IMR-90 (cell line): ENCODE results near the gene ABCA10. TPM values are rescaled to one million over a fixed set of nuclear protein-coding genes. Genes with fewer than 3 reads are reported as not detected.

Experiments
- ATAC-seq: fragments of 200-7000 bp; cut with Tn5 transposase; 2 replicates; pipeline ENCODE4 v1.9.1; 2020; ENCODE audit warnings: low read depth, mild to moderate bottlenecking, moderate library complexity
- BruUV-seq: library from RNA; stranded (reverse); fragments of 400-500 nt; replicated peaks from 2 replicates; lab custom pipeline; 2021; lab: Mats Ljungman, UMichigan
- CTCF ChIA-PET: fragments of 300-600 bp; formaldehyde crosslinking; extraction: SDS; loops from one replicate; lab custom pipeline; 2021; ENCODE audit warnings: antibody characterized with exemption; lab: Yijun Ruan, JAX
- POLR2A ChIA-PET: fragments of 300-600 bp; sonication (Branson Sonifier 250); formaldehyde crosslinking; loops from one replicate; lab custom pipeline; 2022; ENCODE audit warnings: antibody characterized with exemption; ENCODE audit not compliant: unreplicated experiment; lab: Charles Lee
- DNase-seq: peaks from one replicate; pipeline ENCODE4 v3.0.0; 2013
- H2AFZ ChIP-seq: replicated peaks from 2 replicates; pipeline ENCODE3; 2013; ENCODE audit warnings: low read length, mild to moderate bottlenecking; ENCODE audit not compliant: poor library complexity
- H2AK5ac ChIP-seq: 2 replicates; pipeline ENCODE4 v1.6.1; 2013; ENCODE audit warnings: low read depth, low read length, inconsistent platforms
- H2AK9ac ChIP-seq: replicated peaks from 2 replicates; pipeline ENCODE3; 2013; ENCODE audit warnings: mild to moderate bottlenecking, low read depth, low read length, moderate library complexity; ENCODE audit not compliant: poor library complexity
- H2BK120ac ChIP-seq: 2 replicates; pipeline ENCODE4 v1.6.1; 2013; ENCODE audit warnings: low read depth, low read length, inconsistent platforms
- H2BK15ac ChIP-seq: 3 replicates; pipeline ENCODE4 v1.6.1; 2013; ENCODE audit warnings: low read depth, low read length, inconsistent platforms
- H2BK20ac ChIP-seq: 2 replicates; pipeline ENCODE4 v1.6.1; 2013; ENCODE audit warnings: low read depth, mild to moderate bottlenecking, inconsistent platforms, low read length, moderate library complexity
- H2BK5ac ChIP-seq: 2 replicates; pipeline ENCODE4 v1.6.1; 2013; ENCODE audit warnings: mild to moderate bottlenecking, low read depth, low read length, inconsistent platforms; ENCODE audit not compliant: poor library complexity, severe bottlenecking
- H3K14ac ChIP-seq: replicated peaks from 2 replicates; pipeline ENCODE4 v1.6.1; 2013; ENCODE audit warnings: low read depth, low read length, inconsistent platforms
- H3K18ac ChIP-seq: 2 replicates; pipeline ENCODE4 v1.6.1; 2013; ENCODE audit warnings: low read depth, low read length, control low read depth
- H3K23ac ChIP-seq: 2 replicates; pipeline ENCODE4 v1.6.1; 2013; ENCODE audit warnings: low read depth, low read length, inconsistent platforms
- H3K27ac ChIP-seq: 2 replicates; pipeline ENCODE4 v1.5.1; 2013; ENCODE audit warnings: mild to moderate bottlenecking, control low read depth, low read length; ENCODE audit not compliant: insufficient read depth
- H3K27me3 ChIP-seq: 2 replicates; pipeline ENCODE4 v1.6.1; 2013; ENCODE audit warnings: low read length; ENCODE audit not compliant: control insufficient read depth, insufficient read depth
- H3K36me3 ChIP-seq: 2 replicates; pipeline ENCODE4 v1.6.1; 2013; ENCODE audit warnings: low read length, mixed read lengths; ENCODE audit not compliant: control insufficient read depth, insufficient read depth
- H3K4ac ChIP-seq: 2 replicates; pipeline ENCODE4 v1.6.1; 2013; ENCODE audit warnings: low read depth, low read length, inconsistent platforms
- H3K4me1 ChIP-seq: 2 replicates; pipeline ENCODE4 v1.6.1; 2013; ENCODE audit warnings: low read length, mixed read lengths; ENCODE audit not compliant: control insufficient read depth, insufficient read depth
- H3K4me2 ChIP-seq: 2 replicates; pipeline ENCODE4 v1.6.1; 2013; ENCODE audit warnings: low read depth, mild to moderate bottlenecking, control low read depth, low read length, moderate library complexity
- H3K4me3 ChIP-seq: 2 replicates; pipeline ENCODE4 v1.5.1; 2013; ENCODE audit warnings: low read depth, mild to moderate bottlenecking, control low read depth, low read length, moderate library complexity; ENCODE audit not compliant: insufficient read depth
- H3K56ac ChIP-seq: 2 replicates; pipeline ENCODE4 v1.6.1; 2013; ENCODE audit warnings: low read length, inconsistent platforms; ENCODE audit not compliant: insufficient read depth; ENCODE audit errors: extremely low read depth
- H3K79me1 ChIP-seq, 2 experiments: 2 replicates each; pipeline ENCODE4 v1.6.1; 2013; ENCODE audit warnings: low read length in 2 of 2, inconsistent platforms in 1 of 2, low read depth in 1 of 2
- H3K9ac ChIP-seq: 2 replicates; pipeline ENCODE4 v1.6.1; 2013; ENCODE audit warnings: low read depth, low read length, control low read depth
- H3K9me1 ChIP-seq: 2 replicates; pipeline ENCODE4 v1.6.1; 2013; ENCODE audit warnings: low read length, inconsistent platforms; ENCODE audit not compliant: insufficient read depth
- H3K9me3 ChIP-seq: 2 replicates; pipeline ENCODE4 v1.6.1; 2013; ENCODE audit warnings: low read length; ENCODE audit not compliant: control insufficient read depth, insufficient read depth
- H4K20me1 ChIP-seq: 2 replicates; pipeline ENCODE4 v1.6.1; 2013; ENCODE audit warnings: low read length, inconsistent platforms; ENCODE audit not compliant: insufficient read depth
- H4K5ac ChIP-seq: 2 replicates; pipeline ENCODE4 v1.6.1; 2013; ENCODE audit warnings: mild to moderate bottlenecking, low read depth, low read length, control low read depth
- H4K8ac ChIP-seq, 2 experiments: 2 replicates each; pipeline ENCODE4 v1.6.1; 2013; ENCODE audit warnings: low read depth in 2 of 2, low read length in 2 of 2, control low read depth in 1 of 2, inconsistent platforms in 1 of 2
- H4K91ac ChIP-seq: 2 replicates; pipeline ENCODE4 v1.6.1; 2013; ENCODE audit warnings: low read depth, low read length, inconsistent platforms; ENCODE audit not compliant: insufficient read depth
- BHLHE40 ChIP-seq: fragments of 150-350 bp; IDR thresholded peaks from 2 replicates; pipeline ENCODE4 v1.6.1; 2016; ENCODE audit warnings: mild to moderate bottlenecking, low read depth, low read length
- CEBPB ChIP-seq: IDR thresholded peaks from 2 replicates; pipeline ENCODE4 v1.6.1; 2012; ENCODE audit warnings: low read depth, low read length, improper control_type of control experiment
- CHD1 ChIP-seq: IDR thresholded peaks from 2 replicates; pipeline ENCODE4 v1.6.1; 2012; ENCODE audit warnings: low read depth, low read length, improper control_type of control experiment
- FOS ChIP-seq: fragments of 150-350 bp; IDR thresholded peaks from 2 replicates; pipeline ENCODE4 v1.6.1; 2016; ENCODE audit warnings: low read depth, low read length
- MAFK ChIP-seq: IDR thresholded peaks from 2 replicates; pipeline ENCODE4 v1.6.1; 2012; ENCODE audit warnings: low read depth, low read length, improper control_type of control experiment
- MAZ ChIP-seq: IDR thresholded peaks from 2 replicates; pipeline ENCODE4 v1.6.1; 2012; ENCODE audit warnings: low read depth, mild to moderate bottlenecking, low read length, improper control_type of control experiment, moderate library complexity, borderline replicate concordance
- MXI1 ChIP-seq: IDR thresholded peaks from 2 replicates; pipeline ENCODE4 v1.6.1; 2012; ENCODE audit warnings: low read depth, mild to moderate bottlenecking, low read length, moderate library complexity, borderline replicate concordance
- NFE2L2 ChIP-seq: fragments of 150-350 bp; IDR thresholded peaks from 2 replicates; pipeline ENCODE4 v1.6.1; 2016; ENCODE audit warnings: low read depth, mild to moderate bottlenecking, low read length
- POLR2A ChIP-seq: IDR thresholded peaks from 2 replicates; pipeline ENCODE4 v1.6.1; 2012; ENCODE audit warnings: mild to moderate bottlenecking, low read depth, low read length
- RAD21 ChIP-seq: IDR thresholded peaks from 2 replicates; pipeline ENCODE4 v1.6.1; 2012; ENCODE audit warnings: low read length, improper control_type of control experiment
- RCOR1 ChIP-seq: IDR thresholded peaks from 2 replicates; pipeline ENCODE4 v1.6.1; 2012; ENCODE audit warnings: mild to moderate bottlenecking, low read length, improper control_type of control experiment; ENCODE audit not compliant: insufficient replicate concordance
- RFX5 ChIP-seq: IDR thresholded peaks from 2 replicates; pipeline ENCODE4 v1.8.0; 2012; ENCODE audit warnings: low read depth, mild to moderate bottlenecking, low read length, moderate library complexity
- SMC3 ChIP-seq: fragments of 150-350 bp; IDR thresholded peaks from 2 replicates; pipeline ENCODE4 v1.6.1; 2016; ENCODE audit warnings: low read depth, mild to moderate bottlenecking, antibody characterized with exemption, low read length, moderate library complexity
- WGBS, 2 experiments: methylation state at CpG; one replicate each; pipeline versions ENCODE4 v1.1.5 to v1.1.7; 2013; ENCODE audit warnings: missing lambda C conversion rate in 2 of 2; ENCODE audit not compliant: insufficient read length in 1 of 2; ENCODE audit errors: extremely low coverage in 2 of 2; 5-methylcytosine and 5-hydroxymethylcytosine counted together
- dilution Hi-C: fragments of 300-500 bp; cut with HindIII; formaldehyde crosslinking; loops from one replicate; pipeline ENCODE4 v1.14.3; 2018; ENCODE audit warnings: low sequenced_read_pairs; ENCODE audit not compliant: unreplicated experiment
- in situ Hi-C: fragments of 300-500 bp; cut with MboI; formaldehyde crosslinking; loops from 3 replicates; pipeline ENCODE4 v1.14.3; 2019; ENCODE audit warnings: low sequenced_read_pairs, inconsistent platforms, mixed read lengths
- intact Hi-C: fragments of 100-400 bp; cut with micrococcal nuclease; formaldehyde crosslinking; loops from 2 replicates; pipeline ENCODE4 v1.10.0; 2022
- polyA plus RNA-seq, 3 experiments: library from polyadenylated mRNA; depleted of rRNA; stranded (reverse); fragments of >200 nt; gene quantifications; 2 replicates each; pipeline ENCODE4 v1.2.3, GENCODE V29; 2012; ENCODE audit warnings: low replicate concordance in 1 of 3
- total RNA-seq: library from RNA; depleted of rRNA; stranded (reverse); fragments of >200 nt; gene quantifications from 2 replicates; pipeline ENCODE4 v1.2.3, GENCODE V29; 2012
- TF ChIP-seq, protein P1 (sequence below): fragments of 150-350 bp; IDR thresholded peaks from 2 replicates; pipeline ENCODE4 v1.6.1; 2017; ENCODE audit warnings: mild to moderate bottlenecking, antibody characterized with exemption, low read length, low read depth
- TF ChIP-seq, protein P2 (sequence below): fragments of 150-350 bp; IDR thresholded peaks from 2 replicates; pipeline ENCODE4 v1.6.1; 2016; ENCODE audit warnings: low read depth, mild to moderate bottlenecking, low read length, moderate library complexity, borderline replicate concordance
- TF ChIP-seq, protein P3 (sequence below): conservative IDR thresholded peaks from 2 replicates; pipeline ENCODE4 v1.5.1; 2012; ENCODE audit warnings: mild to moderate bottlenecking, low read depth, low read length, improper control_type of control experiment

ABCA10 gene
- total and polyA plus RNA-seq, 2 of the 4 experiments (the other 2 are of a cell fraction), result under 0.01 to 0.03 TPM

DNA sequence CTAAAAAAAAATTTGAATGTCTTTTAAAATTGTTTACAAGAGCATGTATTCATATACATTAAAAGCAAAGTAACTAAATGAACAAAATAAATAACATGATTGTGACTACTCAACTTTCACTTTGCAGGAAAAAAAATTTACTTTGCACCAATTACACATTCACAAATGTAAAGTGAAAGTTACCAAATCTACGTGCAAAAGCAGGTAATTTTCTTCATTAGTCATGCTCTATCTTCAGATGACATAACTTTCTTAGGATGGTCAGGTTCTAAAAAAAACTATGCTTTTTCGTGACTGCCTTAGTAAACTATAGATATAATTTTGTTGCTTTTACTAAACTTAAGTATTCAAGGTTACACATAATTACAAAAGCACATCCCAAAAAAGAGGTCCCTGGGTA lies 17.0 kb upstream of the ABCA10 start:
- dilution Hi-C loops (no loop called here), intact Hi-C loops (loop anchor here (2.0 to 10.0 kb wide), 3 partner anchors 277 to 781 kb away; no protein-coding TSS in a partner anchor), in situ Hi-C loops (loop anchor here (10.0 kb wide), 1 partner anchor 711 kb away; no protein-coding TSS in a partner anchor)
- H2AK5ac ChIP-seq, result no peak overlapping the region
- no peak overlapping the region for H2BK120ac ChIP-seq
- no peaks in the 10 kb centered on the region for H3K27me3 ChIP-seq
- no peak overlapping the region for H3K14ac ChIP-seq
- no peaks in the 10 kb centered on the region for H3K4me1 ChIP-seq
- DNase-seq (no peak), ATAC-seq (no peak)
- no CpG with 5 or more reads among the region's 2 CpGs for WGBS, 2 experiments
- TF ChIP-seq NFE2L2 (no peak), SMC3 (no peak), RAD21 (no peak), CEBPB (no peak), MAZ (no peak), FOS (no peak), BHLHE40 (no peak), RCOR1 (no peak), CHD1 (no peak), MAFK (no peak), POLR2A (no peak), MXI1 (no peak), RFX5 (no peak)
- TF ChIP-seq, protein P1, sequence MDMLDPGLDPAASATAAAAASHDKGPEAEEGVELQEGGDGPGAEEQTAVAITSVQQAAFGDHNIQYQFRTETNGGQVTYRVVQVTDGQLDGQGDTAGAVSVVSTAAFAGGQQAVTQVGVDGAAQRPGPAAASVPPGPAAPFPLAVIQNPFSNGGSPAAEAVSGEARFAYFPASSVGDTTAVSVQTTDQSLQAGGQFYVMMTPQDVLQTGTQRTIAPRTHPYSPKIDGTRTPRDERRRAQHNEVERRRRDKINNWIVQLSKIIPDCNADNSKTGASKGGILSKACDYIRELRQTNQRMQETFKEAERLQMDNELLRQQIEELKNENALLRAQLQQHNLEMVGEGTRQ, result no peak
- TF ChIP-seq, protein P2, sequence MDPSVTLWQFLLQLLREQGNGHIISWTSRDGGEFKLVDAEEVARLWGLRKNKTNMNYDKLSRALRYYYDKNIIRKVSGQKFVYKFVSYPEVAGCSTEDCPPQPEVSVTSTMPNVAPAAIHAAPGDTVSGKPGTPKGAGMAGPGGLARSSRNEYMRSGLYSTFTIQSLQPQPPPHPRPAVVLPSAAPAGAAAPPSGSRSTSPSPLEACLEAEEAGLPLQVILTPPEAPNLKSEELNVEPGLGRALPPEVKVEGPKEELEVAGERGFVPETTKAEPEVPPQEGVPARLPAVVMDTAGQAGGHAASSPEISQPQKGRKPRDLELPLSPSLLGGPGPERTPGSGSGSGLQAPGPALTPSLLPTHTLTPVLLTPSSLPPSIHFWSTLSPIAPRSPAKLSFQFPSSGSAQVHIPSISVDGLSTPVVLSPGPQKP, result no peak
- TF ChIP-seq, protein P3, sequence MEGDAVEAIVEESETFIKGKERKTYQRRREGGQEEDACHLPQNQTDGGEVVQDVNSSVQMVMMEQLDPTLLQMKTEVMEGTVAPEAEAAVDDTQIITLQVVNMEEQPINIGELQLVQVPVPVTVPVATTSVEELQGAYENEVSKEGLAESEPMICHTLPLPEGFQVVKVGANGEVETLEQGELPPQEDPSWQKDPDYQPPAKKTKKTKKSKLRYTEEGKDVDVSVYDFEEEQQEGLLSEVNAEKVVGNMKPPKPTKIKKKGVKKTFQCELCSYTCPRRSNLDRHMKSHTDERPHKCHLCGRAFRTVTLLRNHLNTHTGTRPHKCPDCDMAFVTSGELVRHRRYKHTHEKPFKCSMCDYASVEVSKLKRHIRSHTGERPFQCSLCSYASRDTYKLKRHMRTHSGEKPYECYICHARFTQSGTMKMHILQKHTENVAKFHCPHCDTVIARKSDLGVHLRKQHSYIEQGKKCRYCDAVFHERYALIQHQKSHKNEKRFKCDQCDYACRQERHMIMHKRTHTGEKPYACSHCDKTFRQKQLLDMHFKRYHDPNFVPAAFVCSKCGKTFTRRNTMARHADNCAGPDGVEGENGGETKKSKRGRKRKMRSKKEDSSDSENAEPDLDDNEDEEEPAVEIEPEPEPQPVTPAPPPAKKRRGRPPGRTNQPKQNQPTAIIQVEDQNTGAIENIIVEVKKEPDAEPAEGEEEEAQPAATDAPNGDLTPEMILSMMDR, result no peak
- ChIA-PET CTCF (interaction anchor here (2.4 kb wide), 1 partner anchor 474 kb away, joined by 9 read pairs; no protein-coding TSS in a partner anchor), POLR2A (no interaction called here)
- no peak overlapping the region for H2BK5ac ChIP-seq
- H4K8ac ChIP-seq, result no peak overlapping the region
- no peak overlapping the region for H3K27ac ChIP-seq
- H3K9me3 ChIP-seq, result no peaks in the 10 kb centered on the region
- H2AFZ ChIP-seq, result no peak overlapping the region
- no peaks in the 10 kb centered on the region for H4K20me1 ChIP-seq
- H2BK15ac ChIP-seq, result no peak overlapping the region
- no peak overlapping the region for H3K4ac ChIP-seq
- H3K18ac ChIP-seq, result no peak overlapping the region
- no peak overlapping the region for H3K23ac ChIP-seq
- H2AK9ac ChIP-seq, result no peak overlapping the region
- no peaks in the 10 kb centered on the region for H3K79me1 ChIP-seq
- H3K4me3 ChIP-seq, result no peak overlapping the region
- H3K56ac ChIP-seq, result no peak overlapping the region
- no peak overlapping the region for H3K9ac ChIP-seq
- BruUV-seq, result no TSS peak
- H2BK20ac ChIP-seq, result no peak overlapping the region
- H3K9me1 ChIP-seq, result no peaks in the 10 kb centered on the region
- H4K91ac ChIP-seq, result no peak overlapping the region
- no peak overlapping the region for H3K4me2 ChIP-seq
- no peak overlapping the region for H4K5ac ChIP-seq
- no peaks in the 10 kb centered on the region for H3K36me3 ChIP-seq
